GM18858 (cell line): Measurements from ENCODE around the gene ELP2.
"Not testable (repeated sequence)": the region's sequence is repeated elsewhere in the genome, so short reads cannot be mapped to it uniquely, and the experiment has no call there.

Experiments
- ATAC-seq: cut with Tn5 transposase; IDR thresholded peaks from one replicate; pipeline ENCODE4 v1.9.1; 2021; ENCODE audit not compliant: unreplicated experiment

Gene ELP2

DNA sequence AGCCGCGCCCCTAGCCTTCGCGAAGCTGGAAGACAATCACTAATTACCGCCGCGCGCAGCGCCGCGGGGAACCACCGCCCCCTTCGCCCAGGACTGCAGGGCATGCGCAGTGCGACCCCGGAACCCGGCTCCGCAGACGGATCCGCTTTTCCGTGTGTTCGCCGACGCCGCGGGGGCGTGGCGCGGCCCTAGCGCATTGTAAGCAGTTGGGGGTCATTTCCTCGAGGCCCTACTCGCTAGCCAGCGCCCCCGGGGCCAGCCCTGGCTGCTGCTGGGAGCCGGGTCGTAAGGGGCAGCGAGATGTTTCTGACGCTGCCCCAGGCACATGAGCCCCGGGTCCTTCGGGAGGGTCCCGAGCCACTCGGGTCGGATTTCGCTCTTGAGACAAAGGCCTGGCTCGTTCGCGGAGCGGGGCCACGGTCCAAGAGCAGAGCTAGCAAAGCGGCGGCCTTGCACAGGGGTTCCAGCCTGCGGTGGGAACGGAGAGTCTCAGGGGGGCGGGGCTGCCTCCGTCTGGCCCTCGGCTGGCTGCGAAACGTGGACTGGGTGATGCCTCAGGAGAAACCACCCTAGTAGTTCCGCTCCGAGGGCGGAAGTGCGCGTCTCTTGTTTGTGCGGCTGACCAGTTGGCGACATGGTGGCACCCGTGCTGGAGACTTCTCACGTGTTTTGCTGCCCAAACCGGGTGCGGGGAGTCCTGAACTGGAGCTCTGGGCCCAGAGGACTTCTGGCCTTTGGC, at the start of gene ELP2, which contains the start of gene SLC39A6:
TSS of gene ELP2 (plus strand) at position 600 of the 739 bp plus-strand sequence. CDS start at position 635, 35 bp downstream.
TSS of gene SLC39A6 (minus strand) at position 41 of the 739 bp plus-strand sequence. CDS start 2,333 bp downstream, outside the sequence.
- ATAC-seq: peak; percentile 84

GRCh38 chr18:36081118-36081517, 48.6 kb upstream of the ELP2 start:
- not testable (repeated sequence) for ATAC-seq

GRCh38 chr18:36083729-36084128, 46.0 kb upstream of the ELP2 start:
- no peak for ATAC-seq

- no peak for ATAC-seq
Observed at GRCh38 chr18:36085195-36085594, 44.5 kb upstream of the ELP2 start.

GRCh38 chr18:36086186-36086585, 43.5 kb upstream of the ELP2 start:
- ATAC-seq: no peak

DNA sequence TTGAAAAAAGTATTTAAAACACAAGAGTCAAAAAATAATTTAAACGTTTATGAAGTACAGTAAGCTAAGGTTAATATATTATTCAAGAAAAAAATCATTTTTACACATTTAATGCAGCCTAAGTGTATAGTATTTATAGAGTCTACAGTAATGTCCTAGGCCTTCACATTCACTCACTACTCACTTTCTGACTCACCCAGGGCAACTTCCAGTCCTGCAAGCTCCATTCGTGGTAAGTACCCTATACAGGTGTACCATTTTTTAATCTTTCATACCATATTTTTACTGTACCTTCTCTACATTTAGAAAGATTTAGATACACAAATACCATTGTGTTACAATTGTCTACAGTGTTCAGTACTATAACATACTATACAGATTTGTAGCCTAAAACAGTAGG, 41.4 kb upstream of the ELP2 start:
- ATAC-seq: no peak

DNA sequence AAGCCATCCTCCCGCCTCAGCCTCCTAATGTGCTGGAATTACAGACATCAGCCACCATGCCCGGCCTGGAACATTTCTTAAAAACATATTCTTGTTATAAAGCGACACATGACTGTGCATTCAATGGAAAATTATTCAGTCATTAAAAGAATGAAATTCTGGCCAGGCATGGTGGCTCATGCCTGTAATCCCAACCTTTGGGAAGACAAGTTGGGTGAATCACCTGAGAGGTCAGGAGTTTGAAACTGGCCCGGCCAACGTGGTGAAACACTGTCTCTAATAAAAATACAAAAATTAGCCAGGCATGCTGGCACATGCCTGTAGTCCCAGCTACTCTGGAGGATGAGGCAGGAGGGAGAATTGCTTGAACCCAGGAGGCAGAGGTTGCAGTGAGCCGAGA, 40.7 kb upstream of the ELP2 start:
- ATAC-seq: no peak

- ATAC-seq: not testable (repeated sequence)
Observed at GRCh38 chr18:36092116-36092515, 37.6 kb upstream of the ELP2 start.

DNA sequence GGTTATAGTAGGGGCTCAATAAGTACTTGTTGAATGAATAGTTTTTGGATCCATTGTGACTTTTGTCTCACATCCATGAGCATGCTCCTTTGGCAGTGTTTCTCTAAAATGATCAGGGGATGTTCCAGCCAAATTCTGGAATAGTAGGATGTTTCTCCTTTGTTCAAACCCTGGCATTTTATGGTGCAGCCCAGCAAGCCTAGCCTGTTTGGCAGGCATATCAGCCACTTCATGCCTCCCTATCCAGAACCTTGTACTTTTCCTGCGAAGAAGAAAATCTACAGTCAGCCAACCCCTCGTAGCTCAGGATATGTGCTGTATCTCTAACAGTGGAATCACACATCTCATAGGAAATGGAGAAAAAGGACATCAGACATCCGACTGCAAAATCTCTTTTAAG, 35.3 kb upstream of the ELP2 start:
- no peak for ATAC-seq

- ATAC-seq: no peak
Observed at GRCh38 chr18:36095936-36096519, 33.7 kb upstream of the ELP2 start.

GRCh38 chr18:36096955-36097354, 32.7 kb upstream of the ELP2 start:
- no peak for ATAC-seq

- ATAC-seq: no peak
Observed at GRCh38 chr18:36099311-36099710, 30.4 kb upstream of the ELP2 start.

- ATAC-seq: no peak
Observed at GRCh38 chr18:36101943-36102342, 27.8 kb upstream of the ELP2 start.

- ATAC-seq: no peak
Observed at GRCh38 chr18:36104749-36105148, 24.9 kb upstream of the ELP2 start.

- ATAC-seq: no peak
Observed at GRCh38 chr18:36107477-36107876, 22.2 kb upstream of the ELP2 start.

- no peak for ATAC-seq
Observed at GRCh38 chr18:36108196-36108595, 21.5 kb upstream of the ELP2 start.

DNA sequence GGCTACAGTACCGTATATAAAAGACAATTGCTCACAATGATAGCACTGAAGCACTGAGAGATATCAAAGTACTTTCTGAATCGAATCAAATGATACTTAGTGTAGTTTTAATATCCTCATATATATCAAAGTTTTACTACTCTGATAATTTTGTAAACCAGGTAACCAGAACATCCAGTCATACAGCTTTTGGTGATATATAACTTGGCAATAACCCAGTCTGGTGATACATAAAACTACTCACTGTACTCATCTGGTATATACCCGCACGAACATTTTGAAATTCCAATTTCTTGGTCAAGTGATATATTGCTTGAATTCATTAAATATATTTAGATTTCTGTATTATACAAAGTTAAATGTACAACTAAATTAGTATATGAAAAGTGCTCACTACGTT, 21.1 kb upstream of the ELP2 start:
- ATAC-seq: no peak

DNA sequence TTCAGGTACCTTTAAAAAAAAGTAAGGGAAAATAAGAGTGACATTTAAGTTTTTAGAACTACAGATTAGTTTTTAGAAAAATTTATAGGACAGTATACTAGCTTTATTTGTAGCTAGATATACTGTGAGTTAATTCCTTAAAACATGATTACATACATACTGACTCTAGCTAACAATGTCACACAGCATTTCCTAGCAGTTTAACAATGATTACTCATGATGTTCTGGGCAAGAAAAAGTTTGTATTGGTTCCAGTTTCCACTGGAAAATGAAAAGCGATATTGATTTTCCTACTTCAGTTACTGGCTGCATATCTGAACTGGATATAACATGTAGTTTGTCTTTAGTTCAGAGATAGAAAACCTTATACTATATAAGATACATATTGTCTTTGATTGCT, 20.0 kb upstream of the ELP2 start:
- ATAC-seq: no peak

- no peak for ATAC-seq
Observed at GRCh38 chr18:36112302-36112701, 17.4 kb upstream of the ELP2 start.

DNA sequence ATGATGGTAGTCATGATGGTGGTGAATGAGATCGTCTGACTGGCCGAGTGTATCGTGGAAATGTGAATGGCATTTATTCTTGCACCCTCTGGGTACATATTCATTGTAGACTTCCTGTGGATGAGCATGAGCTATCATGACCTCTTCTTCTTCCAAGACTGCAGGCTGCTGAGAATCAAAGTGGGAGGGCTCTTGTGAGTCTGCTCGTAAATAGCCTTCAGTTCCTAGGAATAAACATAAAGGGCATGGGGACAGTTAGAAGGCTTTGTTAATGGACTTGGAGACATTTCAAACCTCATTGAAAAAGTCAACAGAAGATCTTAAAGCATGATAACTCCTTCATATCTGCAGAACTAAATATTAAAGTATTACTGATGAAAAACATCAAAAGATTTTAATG, 15.4 kb upstream of the ELP2 start:
- ATAC-seq: no peak

- ATAC-seq: no peak
Observed at GRCh38 chr18:36114738-36115137, 15.0 kb upstream of the ELP2 start.

- ATAC-seq: not testable (repeated sequence)
Observed at GRCh38 chr18:36116771-36117170, 12.9 kb upstream of the ELP2 start.

DNA sequence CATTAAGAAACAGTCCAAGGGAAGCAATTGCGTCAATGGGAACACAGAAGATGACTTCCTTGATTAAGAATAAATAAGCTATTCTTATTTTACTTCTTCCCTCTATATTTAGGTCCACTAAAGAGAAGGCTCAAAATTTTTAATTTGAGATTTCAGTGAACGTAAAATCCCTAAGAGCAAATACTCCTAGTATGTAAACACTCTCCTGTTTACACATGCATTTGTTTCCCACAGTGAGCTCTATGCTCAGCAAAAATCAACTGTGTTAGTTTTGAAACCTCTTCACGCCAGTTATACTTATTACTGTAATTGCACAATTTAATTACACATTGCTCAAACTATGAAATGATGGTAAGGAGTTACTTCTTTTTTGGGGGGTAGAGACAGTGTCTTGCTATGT, 9.4 kb upstream of the ELP2 start:
- no peak for ATAC-seq
